GM18511 (cell line): ENCODE measurements around the gene TPCN2.

Source experiments
- ATAC-seq: cut with Tn5 transposase; IDR thresholded peaks from one replicate; pipeline ENCODE4 v1.9.1; 2021; ENCODE audit warnings: mild to moderate bottlenecking, moderate library complexity; ENCODE audit not compliant: unreplicated experiment

Gene TPCN2

DNA sequence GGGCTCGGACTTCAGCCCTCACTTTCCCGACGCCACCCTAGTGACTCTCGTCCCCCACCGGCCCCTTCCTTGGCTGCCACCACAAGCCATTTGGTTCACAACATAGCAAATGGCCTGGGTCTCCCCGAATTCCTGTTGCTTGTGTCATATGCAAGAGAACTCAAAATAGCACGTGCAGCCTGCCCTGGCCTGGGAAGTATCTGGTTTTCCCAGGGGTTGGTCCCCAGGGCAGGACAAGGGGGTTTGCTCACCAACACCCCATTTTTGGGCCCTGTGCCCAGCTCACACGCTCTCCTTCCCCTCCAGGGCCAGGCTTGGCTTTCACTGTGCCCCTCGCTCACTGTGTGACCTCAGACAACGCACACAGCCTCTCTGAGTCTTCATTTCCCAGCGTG lies 12.8 kb upstream of the TPCN2 start:
- ATAC-seq = no peak

DNA sequence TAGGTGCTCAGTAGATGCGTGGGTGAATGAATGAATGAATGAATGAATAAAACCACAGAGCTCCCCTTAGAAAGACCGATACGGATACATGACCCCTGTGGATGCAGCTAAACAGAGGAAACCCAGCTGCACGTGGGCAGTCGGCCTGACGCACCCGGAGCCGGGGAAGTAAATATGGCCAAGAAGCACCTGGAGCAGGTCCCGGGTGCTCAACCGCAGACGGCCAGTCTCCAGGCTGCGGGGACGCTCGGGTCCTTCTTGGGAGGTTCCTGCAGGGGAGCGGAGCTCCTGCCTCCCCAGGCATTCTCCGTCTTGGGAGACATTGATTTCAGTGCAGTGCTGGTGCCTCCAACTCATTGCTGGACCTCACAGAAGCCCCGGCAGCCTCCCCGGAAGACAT lies 11.7 kb upstream of the TPCN2 start:
- ATAC-seq = no peak

DNA sequence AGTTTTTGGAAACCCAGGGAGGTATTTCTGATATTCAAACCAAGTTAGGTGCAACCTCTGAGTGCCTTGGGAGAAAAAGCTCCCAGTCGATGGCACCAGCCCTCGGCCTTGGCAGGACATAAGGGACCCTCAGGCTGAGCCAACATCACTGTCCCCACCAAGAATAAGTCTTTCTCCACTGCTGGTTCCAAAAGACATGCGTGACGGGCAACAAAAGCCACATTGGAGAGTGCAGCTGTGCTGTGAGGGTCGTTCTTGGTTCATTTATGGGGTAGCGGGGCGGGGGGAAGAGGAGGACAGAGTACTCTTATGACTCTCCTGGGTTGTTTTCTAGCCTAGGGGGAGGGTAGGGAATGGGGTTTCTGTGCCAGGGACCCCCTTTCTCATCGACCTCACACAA lies 11.2 kb upstream of the TPCN2 start:
- ATAC-seq = no peak

DNA sequence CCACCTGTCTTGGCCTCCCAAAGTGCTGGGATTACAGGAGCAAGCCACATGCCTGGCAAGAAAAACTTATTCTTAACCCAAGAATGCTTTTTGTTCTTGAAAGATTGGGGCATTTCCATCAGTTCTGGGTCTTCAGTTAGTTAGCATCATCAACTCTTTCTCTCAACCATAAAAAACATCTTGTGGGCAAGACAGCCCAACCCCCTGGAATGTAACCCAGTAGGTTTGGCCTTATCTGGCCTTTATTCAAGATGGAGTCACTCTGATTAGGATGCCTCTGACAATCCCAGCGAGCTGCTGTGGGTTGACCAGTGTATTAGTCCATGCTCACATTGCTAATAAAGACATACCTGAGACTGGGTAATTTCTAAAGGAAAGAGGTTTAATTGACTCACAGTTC lies 9.2 kb upstream of the TPCN2 start:
- ATAC-seq = no peak

DNA sequence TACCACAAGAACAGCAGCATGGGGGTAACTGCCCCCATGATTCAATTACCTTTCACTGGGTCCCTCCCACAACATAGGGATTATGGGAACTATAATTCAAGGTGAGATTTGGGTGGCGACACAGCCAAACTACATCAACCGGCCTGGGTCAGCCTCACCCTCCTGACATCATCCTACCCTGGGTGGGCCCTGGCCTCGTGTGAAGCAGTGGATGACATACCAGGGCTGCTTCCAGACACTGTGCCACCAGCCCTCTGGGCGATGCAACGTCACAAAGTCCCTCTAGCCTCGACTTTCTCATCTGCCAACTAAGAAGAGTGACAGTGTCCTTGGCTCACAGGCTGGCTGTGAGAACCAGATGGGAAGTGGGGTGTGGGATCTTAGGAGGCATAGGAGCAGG lies 8.7 kb upstream of the TPCN2 start:
- ATAC-seq = no peak

DNA sequence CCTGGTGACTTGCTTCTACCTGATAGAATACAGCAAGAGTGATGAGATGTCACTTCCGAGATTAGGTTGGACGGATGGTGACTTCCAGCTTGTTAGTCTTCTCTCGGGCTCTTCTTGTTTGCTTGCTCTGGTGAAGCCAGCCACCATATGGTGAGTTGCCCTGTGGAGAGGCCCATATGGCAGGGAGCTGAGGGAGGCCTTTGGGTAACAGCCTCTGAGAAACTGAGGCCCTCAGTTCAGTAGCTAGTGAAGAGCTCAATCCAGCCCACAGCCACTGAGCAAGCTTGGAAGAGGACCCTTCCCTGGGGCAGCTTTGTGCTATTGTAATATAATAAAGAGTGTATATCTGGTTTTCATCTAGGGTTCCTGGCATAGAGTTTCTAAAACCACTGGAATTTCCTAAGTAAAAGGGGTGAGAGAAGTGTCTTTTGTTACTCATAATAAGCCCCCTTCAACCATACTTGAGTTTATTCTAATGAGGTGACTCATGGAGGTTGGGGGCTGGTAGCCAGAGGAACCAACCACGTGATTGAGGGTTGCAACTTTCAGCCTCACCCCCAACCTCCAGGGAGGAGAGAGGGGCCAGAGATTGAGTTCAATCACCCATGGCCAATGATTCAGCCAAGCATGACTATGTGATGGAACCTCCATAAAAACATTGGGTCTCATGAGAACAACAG lies 8.0 kb upstream of the TPCN2 start:
- no peak for ATAC-seq

DNA sequence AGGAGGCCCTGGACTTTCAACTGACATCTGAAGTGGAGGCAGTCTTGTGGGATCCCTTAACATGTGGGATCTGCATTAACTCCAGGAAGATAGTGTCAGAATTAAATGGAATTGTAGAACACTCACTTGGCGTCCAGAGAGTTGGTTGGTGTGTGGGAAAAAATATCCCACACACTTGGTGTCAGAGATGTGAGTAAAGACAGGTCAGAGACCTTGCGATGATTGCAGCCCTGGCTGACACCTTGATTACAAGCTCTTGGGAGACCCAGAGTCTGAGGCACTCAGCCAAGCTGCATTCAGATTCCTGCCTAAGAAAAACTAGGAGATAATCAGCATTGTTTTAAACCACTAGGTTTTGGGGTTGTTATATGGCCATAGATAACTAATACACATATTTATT lies 7.2 kb upstream of the TPCN2 start:
- ATAC-seq = no peak

DNA sequence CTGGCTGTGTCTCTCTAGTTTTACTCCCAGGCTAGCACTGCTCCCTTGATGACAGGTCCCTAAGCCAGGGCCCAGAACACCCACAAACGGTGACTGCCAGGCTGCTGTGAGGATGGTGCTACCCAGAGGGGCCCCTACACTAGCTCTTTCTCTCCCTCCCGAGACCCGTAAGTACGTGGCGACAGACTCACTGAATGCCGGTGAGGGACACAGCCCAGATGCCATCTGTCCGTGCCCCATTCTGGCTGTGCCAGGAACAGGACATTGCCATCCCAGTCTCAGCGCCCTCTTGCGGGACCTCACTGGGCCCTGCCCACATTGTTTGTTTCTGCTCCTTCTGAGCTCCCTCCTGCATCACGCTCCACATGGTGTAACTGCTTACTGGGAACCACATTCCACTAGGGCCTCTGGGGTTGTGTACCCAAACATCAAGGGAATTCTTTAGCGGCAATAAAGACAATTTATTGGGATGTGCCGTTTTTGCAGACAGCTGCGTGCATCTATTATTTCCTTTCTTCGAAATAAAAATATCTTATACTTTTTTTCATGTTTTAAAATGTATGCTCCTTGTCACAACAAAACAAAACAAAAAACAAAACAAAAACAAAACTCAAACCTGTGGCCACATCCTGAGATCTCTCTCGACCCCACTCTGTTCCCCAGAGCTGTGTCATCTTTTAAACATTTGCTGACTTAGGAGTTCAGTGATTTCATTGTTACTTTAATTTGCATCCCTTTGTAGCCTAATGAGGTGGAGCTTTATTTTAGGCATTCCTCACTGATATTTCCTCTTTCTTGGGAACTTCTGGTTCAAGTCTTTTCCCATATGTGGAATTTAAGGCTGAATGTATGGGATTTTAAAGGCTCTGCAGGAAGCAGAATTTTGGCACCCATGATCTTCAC lies 4.4 kb upstream of the TPCN2 start:
- ATAC-seq = no peak

DNA sequence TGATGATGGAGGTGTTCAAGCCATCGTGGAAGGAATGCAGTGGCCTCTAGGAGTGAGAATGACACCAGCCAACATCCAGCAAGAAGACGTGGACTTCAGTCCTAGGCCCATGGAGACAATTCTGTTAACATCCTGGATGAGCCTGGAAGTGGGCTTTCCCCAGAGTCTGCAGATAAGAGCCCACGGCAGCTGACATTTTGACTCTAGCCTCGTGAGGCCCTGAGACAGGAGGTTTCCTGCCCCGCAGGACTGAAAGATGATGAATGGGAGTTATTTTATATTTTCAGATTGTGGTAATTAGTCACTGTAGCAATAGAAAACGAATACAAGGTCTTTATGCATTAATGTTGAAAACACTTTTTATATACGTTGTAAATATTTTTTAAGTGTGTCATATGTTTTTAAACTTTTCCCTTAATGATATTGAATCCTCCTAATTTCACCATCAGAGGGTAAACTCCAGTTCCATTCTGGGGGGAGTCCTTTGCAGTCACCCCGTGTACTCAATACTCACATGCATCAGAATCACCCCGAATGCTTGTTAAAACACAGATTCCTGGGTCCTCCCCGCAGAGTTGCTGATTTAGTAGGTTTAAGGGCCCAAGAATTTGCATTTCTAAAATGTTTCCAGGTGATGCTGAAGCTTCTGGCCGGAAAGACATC lies 570 bp upstream of the TPCN2 start:
- ATAC-seq = no peak

DNA sequence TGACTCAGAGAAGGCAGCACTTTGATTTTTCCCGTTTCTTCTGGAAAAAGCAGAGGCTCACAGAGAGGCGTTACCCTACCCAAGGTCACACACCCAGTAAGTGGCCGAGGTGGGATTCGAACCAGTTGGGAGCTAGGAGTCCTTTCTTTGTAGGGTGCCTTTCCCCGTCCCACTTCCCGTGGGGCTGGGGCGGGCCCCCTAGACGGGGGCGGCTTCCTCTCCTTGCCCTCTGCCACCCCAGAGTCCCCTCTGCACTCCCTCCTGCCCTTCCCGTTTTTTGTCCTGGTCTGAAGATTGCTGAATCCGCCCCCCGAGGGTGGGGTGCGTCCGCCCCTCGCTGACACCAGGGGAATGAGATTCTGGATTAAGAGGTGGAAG lies 747 bp downstream of the TPCN2 start:
- no peak for ATAC-seq

DNA sequence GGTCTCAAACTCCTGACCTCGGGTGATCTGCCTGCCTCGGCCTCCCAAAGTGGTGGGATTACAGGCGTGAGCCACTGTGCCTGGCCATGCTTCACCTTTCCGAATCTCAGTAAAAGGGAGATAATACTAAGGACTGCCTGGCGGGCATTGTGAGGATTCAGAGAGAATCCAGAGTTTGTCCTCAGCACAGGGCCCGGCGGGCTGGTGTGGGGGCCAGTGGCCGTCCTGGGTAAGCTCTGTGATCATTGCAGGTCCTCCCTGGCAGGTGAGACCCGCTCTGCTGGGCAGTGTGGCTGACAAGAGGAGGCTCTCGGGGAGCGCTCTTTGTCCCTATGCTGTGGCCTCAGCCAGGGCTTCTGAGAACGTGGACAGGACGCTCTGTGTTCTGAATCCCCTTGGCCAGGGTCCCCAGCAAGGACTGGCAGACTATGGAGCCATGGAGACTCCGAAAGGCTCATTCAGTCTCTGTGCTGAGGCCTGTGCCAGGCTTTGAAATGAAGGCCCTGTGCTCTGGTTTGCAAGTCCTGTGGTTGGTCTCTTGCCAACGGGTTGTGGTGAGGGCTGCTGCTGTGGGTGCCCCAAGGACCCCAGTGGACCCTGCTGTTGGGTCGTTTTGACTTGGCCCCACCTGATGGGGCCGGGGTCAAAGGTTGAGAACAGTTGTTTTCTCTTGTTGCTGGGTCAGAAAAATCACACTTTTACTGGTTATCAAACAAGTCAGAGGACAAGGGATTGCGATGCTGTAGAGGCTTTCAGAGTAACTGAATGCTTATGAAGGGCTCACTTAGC lies 2.1 kb downstream of the TPCN2 start:
- ATAC-seq = no peak

DNA sequence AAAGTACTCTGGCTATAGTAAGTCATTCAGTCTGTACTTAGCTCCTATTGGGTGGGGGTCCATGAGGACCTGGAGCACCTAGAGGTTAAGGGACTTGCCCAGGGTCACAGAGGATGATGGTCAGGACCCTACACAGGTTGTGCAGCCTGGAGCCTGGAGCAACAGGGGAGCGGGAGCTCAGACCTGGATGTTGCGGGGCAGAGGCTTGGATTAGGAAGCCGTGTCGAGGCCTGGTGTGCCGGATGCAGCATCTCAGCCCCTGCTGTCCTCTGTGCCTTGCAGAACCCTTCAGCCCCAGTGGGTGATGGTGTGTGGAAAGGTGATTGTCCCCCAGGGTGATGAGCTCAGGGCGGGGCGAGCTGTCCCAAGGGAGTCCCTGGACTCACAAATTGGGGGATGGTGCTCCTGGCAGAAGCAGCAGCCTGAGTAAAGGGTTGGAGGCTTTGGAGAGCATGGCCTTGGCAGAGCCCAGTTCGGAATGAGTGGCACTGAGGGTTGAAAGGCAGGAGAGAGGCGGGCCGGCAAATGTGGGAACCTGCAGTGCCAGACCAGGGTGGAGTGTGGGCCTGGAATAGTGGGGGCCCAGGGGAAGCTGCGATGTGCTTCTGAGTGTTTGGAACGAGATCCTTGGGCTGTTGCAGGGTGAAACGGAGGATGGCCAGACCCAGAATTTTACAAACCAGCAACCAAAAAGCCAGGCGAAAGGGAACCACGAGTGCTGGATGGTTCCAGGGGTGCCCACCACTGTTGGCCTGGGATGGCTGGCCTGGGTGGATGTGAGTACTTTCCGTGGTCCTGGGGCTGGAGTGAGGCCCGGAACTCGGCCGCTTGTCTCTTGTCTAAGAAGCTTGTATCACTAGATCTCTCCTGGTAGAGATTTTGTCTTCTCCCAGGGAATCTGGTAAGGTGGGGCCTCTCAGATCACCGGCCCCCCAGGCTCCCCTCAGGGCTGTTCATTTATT lies 2.9 kb downstream of the TPCN2 start:
- no peak for ATAC-seq

DNA sequence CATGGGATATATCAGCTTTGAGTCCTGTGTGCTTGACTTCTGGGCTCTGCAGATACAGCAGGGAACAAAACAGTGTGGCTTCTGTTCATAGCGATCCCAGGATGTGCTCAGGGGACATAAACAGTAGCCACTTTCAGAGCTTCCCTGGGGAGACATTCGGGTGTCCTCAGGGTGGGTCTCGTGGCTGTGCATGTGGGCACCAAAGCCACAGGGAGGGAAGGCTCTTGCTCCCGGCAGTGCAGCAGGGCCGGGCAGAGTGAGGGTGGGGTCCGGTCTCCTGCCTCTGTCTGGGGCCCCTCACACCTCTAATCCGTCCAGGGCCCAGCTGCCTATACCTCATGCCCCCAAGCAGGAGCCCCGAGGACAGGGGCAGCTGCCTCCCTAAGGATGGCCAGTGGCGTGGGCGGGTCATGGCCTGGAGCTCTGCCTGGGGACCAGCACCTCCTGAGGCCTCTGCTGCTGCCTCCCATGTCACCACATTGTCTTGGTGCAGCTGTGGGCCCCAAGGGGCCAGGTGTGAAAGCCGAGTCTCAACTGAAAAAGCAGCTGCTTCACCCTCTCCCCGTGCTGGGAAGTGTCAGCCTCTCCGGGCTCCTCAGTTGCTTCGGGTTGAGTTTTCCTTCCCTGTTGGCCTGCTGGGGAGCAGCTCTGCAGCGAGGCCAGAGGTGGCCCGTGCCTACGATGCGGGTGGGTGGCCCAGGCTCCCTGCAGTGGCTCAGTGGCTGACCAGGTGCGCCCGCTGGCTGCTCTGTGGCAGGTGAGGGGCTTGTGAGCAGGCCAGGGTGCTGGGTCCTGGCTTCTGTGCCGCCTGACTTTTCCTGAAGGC lies 3.8 kb downstream of the TPCN2 start:
- no peak for ATAC-seq

DNA sequence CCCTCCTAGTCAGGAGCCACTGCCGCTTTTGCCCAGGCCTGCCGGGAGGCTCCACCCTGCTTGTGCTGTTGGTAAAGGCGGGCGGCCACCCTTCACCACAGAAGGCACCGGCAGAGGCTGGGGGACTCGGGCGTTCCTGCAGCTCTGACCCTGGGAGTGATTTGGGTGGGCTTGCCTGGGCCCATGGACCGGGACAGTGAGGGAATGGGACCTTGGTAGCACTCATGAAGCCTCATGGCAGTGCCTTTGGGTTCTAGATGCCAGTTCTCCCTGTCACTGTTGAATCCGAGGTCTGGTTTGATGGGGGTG lies 4.4 kb downstream of the TPCN2 start:
- no peak for ATAC-seq

DNA sequence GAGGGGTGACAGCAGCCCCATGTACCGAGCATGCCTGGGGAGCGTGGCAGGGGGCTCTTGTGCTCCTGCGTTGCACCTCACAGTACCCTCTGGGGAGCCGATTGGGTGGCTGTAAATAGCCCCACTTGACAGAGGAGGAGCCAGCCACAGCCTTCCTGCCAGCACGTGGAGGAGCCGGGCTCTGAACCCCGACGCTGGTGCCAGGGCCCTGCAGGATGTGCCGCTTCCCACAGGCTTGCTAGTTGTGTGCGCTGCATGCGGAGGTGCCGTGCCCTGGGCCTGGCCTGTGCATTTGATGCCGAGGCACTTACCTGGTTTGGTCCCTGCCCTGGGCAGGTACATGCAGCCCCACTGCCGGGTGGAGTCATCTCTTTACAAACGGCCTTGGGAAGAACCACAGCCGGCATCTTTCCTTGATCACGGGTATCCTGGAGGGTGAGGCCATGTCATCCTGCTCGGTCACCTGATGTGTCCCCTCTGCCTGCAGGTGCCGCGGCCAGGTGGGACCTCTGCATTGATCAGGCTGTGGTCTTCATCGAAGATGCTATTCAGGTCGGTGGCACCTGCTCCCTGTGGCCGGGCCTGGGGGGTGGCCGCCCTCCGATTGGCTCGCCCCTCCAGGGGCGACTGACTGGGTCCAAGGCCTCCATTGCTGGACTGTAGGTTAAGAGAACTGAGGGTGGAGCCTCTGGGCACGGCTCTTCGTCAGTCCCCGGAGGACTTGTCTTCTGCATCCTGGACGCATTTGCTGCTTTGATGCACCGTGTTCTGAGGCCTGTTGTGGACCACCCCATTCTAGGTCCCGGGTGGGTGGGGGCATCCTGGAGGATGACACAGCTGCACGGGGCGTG lies 5.0 kb downstream of the TPCN2 start:
- ATAC-seq = no peak

DNA sequence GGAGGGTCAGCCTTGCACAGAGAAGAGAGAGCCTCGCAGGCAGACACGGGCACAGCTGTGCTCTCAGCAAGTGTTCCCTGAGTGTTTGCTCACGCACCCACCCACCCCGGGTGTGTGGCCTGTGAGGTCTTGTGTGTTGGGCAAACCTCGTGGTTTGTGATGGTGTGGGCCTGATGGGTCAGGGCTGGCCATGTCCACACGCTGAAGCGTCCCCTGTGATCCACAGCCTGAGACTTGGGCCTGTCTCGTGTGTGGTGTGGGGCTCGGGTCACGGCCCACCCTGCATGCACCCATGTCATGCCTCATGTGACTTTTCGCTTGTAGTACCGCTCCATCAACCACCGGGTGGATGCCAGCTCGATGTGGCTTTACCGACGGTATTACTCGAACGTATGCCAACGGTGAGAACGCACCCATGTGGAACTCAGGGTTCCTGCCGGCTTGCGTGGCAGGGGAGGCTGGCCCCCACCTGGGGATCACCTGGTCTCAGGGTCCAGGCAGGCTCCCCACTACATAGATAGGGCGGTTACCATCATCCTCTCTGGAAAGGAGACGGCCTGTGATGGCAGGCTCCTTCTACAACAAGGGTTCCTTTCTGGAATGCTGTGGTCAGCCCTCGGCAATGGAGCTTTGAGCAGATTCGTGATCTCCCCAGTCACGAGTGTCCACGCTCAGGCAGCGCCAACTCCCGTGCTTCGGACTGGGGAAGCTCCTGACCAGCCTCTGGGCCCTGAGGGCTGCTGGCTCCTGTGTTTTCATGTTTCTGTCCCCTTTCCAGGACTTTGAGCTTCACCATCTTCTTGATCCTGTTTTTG lies 5.9 kb downstream of the TPCN2 start:
- ATAC-seq = no peak

DNA sequence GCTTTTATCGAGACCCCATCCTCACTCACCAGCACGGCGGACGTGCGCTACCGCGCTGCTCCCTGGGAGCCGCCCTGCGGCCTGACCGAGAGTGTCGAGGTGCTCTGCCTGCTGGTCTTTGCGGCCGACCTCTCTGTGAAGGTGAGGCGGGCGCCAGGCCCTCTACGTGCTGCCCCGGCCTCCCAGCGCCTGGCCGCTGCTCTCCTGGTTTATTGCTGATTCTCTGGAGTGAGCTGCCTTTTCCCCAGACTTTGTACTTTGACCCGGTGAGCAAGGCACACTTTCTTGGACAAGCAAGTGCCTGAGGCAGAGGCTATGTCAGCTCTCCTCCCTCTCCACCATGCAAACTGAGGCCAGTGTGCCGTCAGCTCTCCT lies 6.5 kb downstream of the TPCN2 start:
- ATAC-seq = no peak
